Adrenal gland (tissue), 5 donors: ENCODE data around the gene HHAT.

Experiments used
- POLR2A ChIP-seq, 2 donors: fragments of 450-650 bp; IDR thresholded peaks; one replicate each; pipeline ENCODE4 v1.6.1; 2017; ENCODE audit warnings: antibody characterized with exemption in 2 of 2, mild to moderate bottlenecking in 2 of 2, moderate library complexity in 1 of 2
- TF ChIP-seq, protein P1 (sequence below), 6 experiments: fragments of 450-650 bp in 4 of 6; fragments of 200-600 bp in 2 of 6; sonication (generic) in 1 of 6; IDR thresholded peaks; 1 replicate in 5 of 6; 2 replicates in 1 of 6; pipeline versions ENCODE4 v1.5.1 to v1.8.0; 2016 to 2021; ENCODE audit warnings: antibody characterized with exemption in 6 of 6, mild to moderate bottlenecking in 2 of 6, moderate library complexity in 1 of 6
- donor health status: DM: no; HTN: no; CAD: no.

DNA sequence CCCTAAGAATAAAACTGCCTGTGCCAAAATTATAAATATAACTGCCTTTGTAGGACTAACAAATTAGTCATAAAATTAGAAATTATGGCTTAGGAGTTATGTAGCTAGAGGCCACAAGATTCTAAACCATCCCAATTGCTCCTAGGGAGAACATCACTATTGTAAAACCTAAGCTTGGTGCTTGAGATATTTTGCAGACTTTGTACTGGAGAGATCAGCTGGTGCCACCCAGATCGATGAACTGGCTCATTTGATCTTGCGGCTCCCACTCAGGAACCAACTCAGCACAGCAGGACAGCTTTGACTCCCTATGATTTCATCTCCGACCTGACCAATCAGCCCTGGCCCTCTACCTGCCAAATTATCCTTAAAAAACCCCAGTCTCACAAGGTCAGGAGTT, 30.6 kb downstream of the HHAT start:
- TF ChIP-seq, protein P1, sequence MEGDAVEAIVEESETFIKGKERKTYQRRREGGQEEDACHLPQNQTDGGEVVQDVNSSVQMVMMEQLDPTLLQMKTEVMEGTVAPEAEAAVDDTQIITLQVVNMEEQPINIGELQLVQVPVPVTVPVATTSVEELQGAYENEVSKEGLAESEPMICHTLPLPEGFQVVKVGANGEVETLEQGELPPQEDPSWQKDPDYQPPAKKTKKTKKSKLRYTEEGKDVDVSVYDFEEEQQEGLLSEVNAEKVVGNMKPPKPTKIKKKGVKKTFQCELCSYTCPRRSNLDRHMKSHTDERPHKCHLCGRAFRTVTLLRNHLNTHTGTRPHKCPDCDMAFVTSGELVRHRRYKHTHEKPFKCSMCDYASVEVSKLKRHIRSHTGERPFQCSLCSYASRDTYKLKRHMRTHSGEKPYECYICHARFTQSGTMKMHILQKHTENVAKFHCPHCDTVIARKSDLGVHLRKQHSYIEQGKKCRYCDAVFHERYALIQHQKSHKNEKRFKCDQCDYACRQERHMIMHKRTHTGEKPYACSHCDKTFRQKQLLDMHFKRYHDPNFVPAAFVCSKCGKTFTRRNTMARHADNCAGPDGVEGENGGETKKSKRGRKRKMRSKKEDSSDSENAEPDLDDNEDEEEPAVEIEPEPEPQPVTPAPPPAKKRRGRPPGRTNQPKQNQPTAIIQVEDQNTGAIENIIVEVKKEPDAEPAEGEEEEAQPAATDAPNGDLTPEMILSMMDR (IDR thresholded peaks at IDR 0.05) = no peak
- no peak for TF ChIP-seq POLR2A (IDR thresholded peaks at IDR 0.05)
